Left ventricle myocardium superior (tissue), 1 donor: ENCODE data around the gene AMPH. TPM values are rescaled to one million over a fixed set of nuclear protein-coding genes. Genes with fewer than 3 reads are reported as not detected.
"Not testable (repeated sequence)": the region's sequence is repeated elsewhere in the genome, so short reads cannot be mapped to it uniquely, and the experiment has no call there.

Experiments used
- ATAC-seq: fragments of 200-7000 bp; cut with Tn5 transposase; one replicate; pipeline ENCODE4 v1.9.1; 2020; ENCODE audit warnings: mild to moderate bottlenecking, moderate library complexity
- DNase-seq: peaks from one replicate; pipeline ENCODE4 v3.0.0-alpha.2; 2020
- intact Hi-C: fragments of 100-400 bp; cut with micrococcal nuclease; formaldehyde crosslinking; loops from one replicate; pipeline ENCODE4 v1.11.0; 2022
- total RNA-seq: library from RNA; stranded (reverse); fragmentation: NEBNext Ultra II Directional; extraction: Animal tissue kit (Norgen Biotek cat#: 25700); gene quantifications from one replicate; pipeline ENCODE4 v1.2.1, GENCODE V29; 2021
- donor health status: DM: no; HTN: yes; CAD: no; lungs with severe emphysema.

Gene AMPH
- total RNA-seq, 1 donor from 2014 or later = 2.1 TPM

DNA sequence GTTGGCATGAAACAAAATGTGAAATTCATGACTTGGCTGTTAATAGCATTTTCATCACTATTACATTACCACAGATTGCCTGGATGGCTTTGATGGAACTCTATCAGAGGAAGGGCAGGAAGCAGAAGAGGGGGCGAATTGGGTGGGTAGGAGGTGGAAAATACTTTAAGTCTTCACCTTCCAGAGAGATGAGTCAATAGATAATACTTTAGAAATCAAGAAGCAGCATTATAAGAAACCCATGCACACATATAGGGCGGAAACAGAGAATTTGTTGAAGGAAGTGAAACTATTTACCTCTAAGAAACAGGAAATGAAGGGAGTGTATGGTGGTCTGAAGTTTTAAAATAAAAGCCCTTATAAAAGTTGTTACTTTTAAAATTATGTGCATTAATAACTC is 205.7 kb downstream of the AMPH start:
- intact Hi-C loops = no loop called here
- DNase-seq (no peak), ATAC-seq (no peak)

DNA sequence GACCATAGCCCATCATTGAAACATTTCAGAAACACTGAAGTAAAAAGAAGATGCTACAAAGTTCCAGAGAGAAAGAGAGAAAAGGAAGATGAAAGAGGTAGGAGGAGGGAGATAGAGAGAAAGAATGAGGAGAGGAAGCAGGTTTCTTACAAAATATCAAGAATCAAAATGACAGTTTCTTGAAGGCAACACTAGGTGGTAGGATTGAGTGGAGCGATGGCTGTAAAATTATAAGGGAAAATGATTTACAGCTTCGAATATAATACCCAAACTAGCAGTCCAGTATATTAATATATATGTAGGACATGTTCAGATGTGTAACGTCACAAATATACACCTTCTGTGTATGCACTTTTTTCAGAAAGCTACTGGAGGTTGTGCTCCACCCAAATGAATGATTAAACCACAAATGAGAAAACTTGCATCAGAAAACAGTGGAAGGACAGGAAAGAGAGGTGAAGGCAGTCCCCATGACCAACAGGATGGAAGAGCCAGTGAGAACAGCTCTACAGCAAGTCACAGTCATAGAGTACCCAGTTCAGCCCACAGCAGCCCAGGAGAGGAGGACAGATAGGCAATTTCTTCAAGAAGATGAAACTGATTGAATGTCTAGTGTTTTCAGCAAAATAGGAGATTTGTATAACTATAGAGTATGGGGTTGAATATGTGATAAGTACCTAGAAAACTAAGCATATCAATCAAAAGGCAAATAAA is 206.3 kb downstream of the AMPH start:
- ATAC-seq (no peak), DNase-seq (no peak)
- intact Hi-C loops = no loop called here

DNA sequence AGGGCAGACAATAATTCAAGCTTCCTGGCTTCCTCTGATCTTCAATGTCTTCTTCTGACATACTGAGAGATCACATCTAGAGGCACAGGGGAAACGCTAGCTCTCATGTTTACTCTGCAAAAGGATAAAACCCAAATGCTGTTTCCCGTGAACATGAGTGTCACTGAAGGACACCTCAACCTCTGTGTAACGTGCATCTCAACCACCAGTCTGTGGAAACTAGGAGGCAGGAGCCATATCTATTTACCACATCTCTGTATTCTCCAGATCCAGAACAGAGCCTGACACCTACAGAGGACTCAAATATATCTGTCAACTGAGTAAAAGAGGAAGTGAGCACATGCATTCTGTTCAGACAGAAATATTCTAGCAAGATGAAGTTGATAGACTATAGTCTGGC is 217.4 kb downstream of the AMPH start:
- no peak for ATAC-seq
- DNase-seq = no peak
- intact Hi-C loops = no loop called here

DNA sequence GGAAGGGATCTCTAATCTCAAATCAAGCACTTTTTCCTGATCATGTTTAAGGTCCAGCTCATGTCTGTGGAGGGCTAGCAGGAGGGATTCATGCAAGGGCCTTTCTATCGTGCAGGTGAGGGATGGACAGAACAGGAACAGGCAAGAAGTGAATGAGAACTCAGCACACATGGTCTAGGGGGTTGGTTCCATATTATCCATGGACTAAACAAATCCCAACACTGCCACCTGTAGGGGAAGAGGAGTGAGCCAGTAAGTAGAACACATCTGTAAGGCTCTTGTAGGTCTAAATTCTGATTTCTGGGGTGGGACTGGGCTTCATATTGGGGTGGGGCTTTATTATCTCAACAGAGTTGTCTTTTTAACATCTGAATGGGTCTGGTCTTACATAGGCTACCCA is 219.8 kb downstream of the AMPH start:
- intact Hi-C loops = no loop called here
- no peak for DNase-seq

DNA sequence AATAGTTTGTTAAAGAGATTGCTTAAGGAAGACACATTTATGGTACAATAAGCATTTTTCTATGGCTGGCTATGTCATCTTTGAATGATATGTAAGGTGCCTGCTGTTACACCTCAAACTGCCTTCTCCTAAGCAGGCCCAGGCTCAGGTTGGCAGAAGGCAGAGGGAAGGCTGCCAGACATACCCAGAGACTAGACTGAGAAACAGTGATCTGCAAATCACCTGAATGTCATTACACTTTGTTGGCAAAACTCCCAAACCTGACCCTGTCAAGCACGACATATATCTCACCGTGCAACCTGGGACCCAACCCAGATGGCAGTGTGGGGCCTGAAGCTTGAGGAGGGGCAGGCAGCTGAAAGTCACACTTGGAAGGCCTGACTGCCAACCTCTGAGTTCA is 221.1 kb downstream of the AMPH start:
- no peak for DNase-seq
- ATAC-seq = peak; percentile 32
- intact Hi-C loops = no loop called here

More for the DNA sequence above, 219.8 kb downstream of the AMPH start:
- no peak for ATAC-seq

DNA sequence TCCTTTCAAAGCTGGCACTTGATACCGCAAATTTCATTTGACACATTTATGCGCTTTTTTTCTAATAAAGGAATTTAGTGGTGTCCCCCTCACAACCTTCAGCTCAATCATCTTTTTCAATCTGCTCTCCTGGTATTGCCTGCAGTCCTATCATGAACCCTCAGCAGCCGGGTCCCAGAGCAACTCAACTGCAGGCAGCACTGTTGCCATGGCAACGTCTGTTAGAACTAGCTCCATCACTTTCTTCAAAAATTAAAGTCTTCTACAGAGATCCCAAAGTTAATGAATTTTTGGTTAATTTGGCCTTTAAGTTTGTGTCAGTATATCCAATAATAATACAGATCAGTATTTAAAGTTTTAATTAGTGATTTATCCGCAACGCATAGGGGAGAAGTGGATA is 221.6 kb downstream of the AMPH start:
- no peak for DNase-seq
- ATAC-seq = no peak
- intact Hi-C loops = no loop called here

DNA sequence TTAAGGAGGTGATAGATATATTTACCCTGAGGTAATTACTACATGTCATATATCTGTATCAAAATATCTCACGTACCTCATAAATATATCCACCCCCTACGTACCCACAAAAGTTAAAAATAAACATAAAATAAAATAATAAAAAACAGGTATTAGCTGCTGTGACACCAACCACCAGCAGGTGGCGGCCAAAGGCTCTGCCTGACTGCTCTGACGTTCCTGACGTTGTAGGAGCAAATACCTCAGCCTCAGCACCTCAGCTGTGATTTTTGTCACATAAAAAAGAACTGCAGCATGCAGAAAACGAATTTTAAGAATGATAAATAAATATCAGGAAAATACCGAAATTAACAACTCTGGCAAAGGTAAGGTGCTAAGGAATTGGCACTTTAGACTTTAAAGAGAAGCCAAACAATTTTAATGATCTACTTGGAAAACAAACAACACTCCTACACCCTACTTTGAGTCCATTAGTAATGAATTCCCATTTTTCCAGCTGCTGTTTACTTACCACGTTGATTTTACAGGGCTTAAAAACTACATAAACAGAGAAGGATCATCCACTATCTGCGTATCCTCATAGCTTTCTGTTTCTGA is 232.3 kb downstream of the AMPH start:
- ATAC-seq (peak; percentile 51), DNase-seq (peak; percentile 69)
- intact Hi-C loops = no loop called here

DNA sequence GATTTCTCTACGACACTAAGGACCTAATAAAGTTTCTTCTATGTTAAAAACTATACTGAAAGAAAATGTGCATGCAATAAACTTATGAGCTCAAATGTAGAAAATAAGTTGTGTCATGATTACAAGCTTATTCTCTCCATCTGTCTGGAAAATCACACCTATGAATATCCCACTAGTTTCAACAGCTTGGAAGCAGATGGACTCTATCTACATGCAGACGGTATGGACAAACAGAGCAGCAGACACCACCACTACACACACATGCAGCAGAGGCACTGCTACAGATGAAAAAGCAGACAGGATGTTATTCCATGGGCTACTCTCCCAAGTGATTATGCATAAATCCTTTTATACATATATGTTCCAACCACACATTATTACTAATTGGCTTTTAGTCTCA is 234.3 kb downstream of the AMPH start:
- ATAC-seq (no peak), DNase-seq (no peak)
- intact Hi-C loops = no loop called here

DNA sequence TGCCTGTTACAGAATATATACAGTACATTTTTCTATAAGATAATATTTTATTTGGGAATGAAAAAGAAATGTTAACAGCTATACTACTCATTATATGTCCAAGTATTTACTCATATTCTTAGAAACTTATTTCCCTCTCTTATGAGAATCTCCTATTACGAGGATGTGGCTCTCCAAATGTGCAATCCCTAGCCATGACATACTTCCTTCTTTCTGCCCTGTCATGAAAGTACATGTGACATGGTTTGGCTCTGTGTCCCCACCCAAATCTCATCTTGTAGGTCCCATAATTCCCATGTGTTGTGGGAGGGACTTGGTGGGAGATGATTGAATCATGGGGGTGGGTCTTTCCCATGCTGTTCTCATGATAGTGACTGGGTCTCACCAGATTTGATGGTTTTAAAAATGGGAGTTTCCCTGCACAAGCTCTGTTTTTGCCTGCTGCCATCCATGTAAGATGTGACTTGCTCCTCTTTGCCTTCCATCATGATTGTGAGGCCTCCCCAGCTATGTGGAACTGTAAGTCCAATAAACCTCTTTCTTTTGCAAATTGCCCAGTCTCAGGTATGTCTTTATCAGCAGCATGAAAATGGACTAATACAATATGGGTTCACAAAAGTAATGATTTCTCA is 235.1 kb downstream of the AMPH start:
- intact Hi-C loops, ATAC-seq, DNase-seq: not testable (repeated sequence)

DNA sequence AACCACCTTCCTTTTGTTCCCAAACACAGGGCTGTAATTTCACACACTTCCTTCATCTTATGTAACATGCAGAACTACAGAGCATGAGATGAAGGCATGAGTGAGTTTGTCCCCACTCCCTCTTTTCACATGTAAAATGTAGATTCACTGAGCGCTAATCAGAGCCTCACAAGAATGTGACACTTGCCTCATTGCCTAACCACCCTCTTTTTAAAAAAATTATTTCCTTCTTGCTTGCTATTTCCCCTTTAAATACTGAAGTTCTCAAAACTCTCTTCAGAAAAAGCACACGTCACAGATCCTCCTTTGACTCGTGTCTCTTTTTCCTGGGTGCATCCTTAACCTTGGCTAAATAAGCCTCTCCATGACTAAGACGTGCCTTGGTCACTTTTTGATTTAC is 236.5 kb downstream of the AMPH start:
- DNase-seq (no peak), ATAC-seq (no peak)
- intact Hi-C loops = no loop called here

DNA sequence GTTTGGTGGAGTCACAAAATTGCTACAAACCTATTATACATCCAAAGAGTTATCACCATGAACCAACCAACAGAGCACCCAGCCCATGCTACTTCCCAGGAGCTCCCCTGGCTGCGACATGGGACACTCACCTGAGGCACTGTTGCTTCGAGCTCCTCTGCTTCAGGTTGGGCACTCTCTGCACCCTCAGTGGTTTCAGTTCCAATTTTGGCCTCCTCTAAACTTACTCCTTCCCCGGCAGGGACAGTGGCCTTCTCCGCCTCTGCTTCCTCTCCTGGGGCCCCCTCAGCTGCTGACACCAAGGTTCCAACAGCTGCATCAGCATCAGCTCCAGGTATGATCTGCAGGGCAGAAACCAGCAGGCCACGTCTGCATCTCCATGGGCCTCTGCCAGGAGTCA is 237.3 kb downstream of the AMPH start:
- intact Hi-C loops = no loop called here
- no peak for ATAC-seq
- no peak for DNase-seq

DNA sequence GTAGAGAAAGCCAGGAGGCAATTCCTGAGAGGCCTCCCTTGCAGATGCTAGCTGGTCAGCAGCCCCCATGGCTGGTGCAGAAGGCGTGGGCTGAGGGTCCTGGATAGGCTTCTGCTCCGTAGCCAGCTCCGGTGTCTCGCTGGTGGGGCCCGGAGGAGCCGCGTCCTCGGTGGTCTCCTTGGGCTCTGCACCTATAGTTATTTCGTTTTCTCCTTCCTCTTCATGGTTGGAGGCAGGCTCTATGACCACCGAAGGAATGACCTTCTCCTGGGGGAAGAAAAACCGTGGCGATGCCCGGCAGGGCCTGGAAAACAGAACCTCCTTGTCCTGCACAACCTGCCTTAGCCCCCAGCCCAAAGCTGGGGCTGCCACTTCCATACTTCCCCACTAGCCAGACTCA is 239.4 kb downstream of the AMPH start:
- DNase-seq (no peak), ATAC-seq (no peak)
- intact Hi-C loops = no loop called here

DNA sequence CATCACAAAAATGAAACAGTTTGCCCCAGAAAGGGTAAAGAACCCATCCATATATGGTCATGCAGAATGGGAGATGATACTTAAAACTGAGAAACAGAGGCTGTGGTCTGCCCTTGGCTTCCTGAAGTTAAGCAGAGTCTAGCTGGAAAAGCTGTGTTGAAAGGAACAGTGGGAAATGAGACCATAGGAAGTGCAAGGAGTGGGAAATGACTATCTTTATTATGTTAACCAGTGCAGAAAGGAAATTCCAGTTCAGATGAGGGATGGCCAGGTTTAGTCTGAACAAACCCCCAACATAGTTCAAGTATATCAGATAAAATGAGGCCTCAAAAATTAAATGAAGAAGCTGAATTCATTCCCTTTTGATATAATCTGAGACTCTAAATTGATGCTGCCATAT is 245.5 kb downstream of the AMPH start:
- no peak for DNase-seq
- no peak for ATAC-seq
- intact Hi-C loops = no loop called here

DNA sequence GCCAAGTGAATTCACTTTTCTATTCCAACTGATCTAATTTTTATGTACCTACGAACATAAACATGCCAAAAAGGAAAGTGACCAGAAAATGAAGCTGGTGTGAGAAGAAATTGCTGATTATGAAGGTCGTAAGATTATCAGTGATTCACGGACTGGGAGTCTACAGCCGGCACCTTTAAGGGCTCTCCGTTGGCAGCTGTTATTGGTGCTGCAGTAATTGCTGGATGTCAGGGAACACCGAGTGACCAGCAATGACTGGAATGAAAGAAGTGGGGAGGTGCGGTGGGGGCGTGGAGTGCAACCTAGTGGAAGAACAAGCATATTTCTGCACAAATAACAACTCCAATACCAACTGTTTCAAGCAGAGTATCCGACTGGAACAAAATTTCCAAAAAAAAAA is 247.9 kb downstream of the AMPH start:
- intact Hi-C loops = no loop called here
- ATAC-seq = peak; percentile 32
- DNase-seq = no peak

DNA sequence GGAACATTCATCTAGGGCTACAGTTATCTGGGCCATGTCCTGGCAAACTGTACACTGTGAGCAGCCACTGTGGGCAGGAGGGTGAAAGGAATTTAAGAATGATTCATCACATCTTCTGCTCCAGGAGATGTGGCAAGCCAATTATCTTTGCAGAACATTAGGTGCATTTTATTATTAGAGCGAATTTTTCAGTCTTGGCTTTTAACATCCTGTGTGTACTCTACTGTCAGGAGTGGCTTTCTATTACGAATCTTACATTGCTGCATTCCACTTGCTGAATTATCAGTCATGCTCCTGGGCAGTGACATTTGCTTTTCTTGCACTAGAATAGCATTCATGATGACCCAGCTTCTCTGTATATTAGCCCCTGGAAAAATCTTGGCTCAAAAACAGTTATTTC is 248.5 kb downstream of the AMPH start:
- ATAC-seq = peak; percentile 30
- intact Hi-C loops = no loop called here
- DNase-seq = no peak

DNA sequence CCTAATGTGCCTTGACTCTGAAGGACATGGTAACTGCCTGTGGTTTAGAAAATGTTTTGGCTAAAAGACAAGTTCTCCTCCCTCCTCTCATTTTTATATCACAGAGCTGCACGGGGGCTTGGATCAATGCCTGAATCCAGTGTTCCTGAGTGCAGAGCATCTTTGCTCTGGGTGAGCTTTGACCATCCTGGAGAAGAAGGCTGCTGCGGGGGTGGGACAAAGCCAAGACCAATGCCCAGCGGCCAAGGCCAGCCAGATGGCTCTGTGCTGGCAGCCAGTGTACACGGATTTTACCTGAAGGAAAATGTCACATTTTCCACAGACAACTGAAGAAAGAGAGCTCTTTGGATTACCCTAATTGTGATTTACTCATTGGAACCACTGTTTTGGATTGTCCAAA is 255.7 kb downstream of the AMPH start:
- no peak for ATAC-seq
- intact Hi-C loops = no loop called here

DNA sequence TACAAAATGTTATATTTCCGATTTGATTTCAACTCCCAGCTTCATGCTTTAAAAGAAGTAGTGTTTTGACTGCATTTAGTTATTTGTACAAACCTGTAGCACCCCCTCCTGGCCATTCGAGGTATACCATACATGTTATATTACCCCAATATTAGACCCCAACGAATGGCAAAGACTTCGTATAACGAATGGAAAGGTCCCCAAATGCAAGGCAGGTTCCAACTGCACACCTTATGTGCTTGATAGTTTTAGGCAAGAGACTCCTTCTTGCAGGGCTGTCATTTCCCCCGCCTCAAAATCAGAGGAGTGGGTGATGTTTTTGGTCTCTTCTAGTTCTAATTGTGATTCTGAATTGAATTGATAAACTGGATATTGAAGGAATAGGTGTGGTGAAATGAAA is 256.7 kb downstream of the AMPH start:
- DNase-seq (no peak), ATAC-seq (no peak)
- intact Hi-C loops = no loop called here

More for the DNA sequence above, 255.7 kb downstream of the AMPH start:
- no peak for DNase-seq

DNA sequence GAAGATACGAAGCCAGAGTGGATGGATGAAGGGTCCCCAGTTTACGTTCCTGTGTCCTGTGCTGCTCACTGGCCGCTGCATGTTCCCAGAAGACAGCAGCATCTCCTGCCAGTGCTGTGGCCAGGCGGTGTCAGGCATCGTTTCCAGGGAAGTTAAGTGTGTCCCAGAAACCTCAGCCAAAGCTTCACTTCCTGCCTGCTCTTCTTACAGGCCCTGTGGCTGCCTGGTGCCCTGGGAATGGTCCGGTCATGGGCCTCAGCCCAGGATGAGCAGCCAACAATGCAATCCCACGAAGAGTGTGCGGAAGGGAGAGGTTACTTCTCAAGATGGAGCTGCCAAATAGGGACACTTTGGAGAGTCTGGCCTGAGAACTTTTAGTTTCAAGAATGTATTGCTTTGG is 258.0 kb downstream of the AMPH start:
- ATAC-seq = no peak
- intact Hi-C loops = no loop called here
- no peak for DNase-seq

DNA sequence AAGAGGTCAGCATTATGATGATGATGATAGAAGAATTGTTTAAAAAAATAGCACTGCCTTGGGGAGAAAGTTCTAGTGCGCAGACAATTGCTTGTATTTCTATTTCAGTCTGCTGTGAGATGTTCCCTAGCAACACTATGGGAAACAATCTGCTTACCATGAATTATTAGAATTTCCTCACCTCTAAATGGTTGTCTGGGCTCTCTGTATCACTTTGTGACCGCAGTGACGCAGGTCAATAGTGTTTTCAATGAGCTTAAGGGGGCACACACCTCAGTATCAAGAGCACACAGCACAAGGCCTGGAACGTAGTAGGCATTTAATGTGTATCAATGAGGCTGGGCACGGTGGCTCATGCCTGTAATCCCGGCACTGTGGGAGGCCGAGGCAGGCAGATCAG is 258.9 kb downstream of the AMPH start:
- intact Hi-C loops = no loop called here
- DNase-seq = no peak
- no peak for ATAC-seq

DNA sequence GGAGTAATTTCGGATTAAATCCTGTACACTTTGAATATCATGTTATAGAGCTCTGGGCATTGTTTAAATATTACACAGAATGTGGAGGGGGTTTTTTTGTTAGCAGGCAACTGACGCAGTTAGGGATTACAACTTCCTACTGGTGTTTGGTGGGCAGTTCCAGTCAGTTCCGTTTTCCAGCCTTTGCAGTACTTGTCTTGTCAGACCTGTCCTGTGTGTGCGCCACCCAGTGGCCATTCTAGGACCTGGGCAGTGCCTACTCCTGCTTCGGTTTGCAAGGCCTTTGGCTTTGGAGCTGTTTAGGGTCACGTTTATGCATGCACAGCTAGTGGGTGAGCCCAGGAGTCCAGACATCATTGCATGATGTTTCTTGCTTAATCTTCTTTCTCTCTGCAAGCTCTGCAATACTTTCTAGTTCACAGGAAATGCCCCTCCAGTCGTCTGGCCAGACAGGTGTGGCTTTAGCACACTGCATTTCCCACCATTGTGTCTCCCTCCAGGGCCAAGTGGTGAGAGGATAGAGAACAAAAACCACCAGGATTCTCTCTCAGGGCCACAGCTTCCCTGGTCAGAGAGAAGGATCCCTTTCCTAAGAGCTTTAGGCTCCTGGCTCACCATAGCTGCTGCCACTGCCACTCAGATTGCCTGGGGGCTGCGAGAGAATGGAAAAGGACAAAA is 261.2 kb downstream of the AMPH start:
- peak; percentile 90 for DNase-seq

More for the DNA sequence above, 261.2 kb downstream of the AMPH start:
- ATAC-seq = peak; percentile 93
- intact Hi-C loops = no loop called here
